GM21737 (cell line): Measurements from ENCODE around the gene MEGF6.

ENCODE experiments used
- ATAC-seq: cut with Tn5 transposase; IDR thresholded peaks from one replicate; pipeline ENCODE4 v1.9.1; 2021; ENCODE audit warnings: mild to moderate bottlenecking, moderate library complexity; ENCODE audit not compliant: unreplicated experiment

The MEGF6 gene

DNA sequence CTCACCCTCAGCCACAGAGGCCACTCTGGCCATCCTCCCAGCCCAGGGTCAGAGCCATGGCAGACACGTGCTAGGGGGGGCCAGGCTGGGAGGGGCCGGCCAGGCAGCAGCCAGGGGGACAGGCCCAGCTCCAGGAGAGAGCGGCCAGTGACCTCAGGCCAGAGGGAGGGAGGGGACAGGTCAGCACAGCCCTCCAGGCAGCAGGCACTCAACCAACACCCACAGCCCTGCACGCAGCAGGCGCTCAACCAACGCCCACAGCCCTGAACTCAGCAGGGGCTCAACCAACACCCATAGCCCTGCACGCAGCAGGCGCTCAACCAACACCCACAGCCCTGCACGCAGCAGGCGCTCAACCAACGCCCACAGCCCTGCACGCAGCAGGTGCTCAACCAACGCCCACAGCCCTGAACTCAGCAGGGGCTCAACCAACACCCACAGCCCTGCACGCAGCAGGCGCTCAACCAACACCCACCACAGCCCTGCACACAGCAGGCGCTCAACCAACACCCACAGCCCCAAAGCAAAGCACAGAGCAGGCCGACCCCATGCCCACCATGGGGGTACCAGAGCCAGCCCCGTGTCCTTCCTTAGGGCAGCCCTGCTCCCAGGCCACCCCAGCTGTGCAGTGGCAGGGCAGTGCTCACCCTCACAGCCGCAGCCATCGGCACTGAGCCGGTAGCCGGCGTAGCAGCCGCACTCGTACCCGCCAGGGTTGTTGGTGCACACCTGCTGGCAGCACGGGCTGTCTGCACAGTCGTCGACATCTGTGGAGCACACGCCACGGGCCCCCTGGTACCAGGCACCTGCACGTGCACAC is 101.0 kb downstream of the MEGF6 start:
- no peak for ATAC-seq

DNA sequence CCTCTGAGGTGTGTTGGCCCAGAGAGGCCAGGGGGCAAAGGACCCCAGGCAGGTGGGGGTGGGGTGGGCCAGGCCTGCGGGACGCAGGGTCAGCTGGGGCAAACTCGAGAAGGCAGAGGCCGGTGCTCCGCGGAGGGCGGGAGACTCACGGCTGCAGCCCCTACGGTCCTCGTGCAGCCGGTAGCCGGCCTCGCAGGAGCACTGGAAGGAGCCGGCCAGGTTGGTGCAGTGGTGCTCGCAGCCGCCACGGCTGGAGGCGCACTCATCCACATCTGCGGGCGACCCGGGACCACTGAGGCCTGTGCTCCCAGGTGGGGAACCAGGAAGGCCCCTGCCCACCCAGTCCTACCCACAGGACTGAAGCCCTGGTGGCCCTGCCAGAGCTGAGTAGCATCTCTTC is 101.6 kb downstream of the MEGF6 start:
- ATAC-seq: no peak

DNA sequence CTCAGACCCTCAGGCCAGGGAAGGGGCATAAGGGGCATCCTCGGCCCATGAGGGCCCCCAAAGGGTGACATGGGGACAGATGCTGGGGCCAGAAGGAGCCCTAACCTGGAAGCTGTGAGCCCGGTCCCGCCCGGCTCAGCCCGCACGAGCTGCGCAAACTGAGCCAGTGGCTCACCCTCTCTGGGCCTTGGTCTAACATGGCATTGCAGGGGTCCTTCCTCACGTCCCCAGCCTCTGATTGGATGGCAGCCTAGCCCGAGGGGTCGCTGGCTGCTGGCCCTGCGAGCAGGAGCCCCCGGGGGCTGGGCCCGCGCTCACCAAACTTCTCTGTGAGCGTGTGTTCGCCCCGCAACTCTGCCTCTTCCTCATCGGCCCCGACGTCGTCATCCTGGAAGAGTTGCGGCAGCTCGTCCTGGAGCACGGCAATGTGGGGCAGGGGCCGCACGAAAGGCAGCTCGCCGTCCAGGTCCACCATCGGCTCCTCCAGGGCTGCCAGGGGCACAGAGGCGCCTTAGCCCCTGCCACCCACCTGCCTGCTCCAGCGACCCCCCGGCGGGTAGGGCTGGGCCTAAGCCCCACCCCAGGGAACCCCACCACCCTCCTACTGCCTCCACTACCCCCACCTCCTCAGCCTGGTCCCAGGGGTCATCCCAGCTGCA is 102.4 kb downstream of the MEGF6 start:
- ATAC-seq: no peak

DNA sequence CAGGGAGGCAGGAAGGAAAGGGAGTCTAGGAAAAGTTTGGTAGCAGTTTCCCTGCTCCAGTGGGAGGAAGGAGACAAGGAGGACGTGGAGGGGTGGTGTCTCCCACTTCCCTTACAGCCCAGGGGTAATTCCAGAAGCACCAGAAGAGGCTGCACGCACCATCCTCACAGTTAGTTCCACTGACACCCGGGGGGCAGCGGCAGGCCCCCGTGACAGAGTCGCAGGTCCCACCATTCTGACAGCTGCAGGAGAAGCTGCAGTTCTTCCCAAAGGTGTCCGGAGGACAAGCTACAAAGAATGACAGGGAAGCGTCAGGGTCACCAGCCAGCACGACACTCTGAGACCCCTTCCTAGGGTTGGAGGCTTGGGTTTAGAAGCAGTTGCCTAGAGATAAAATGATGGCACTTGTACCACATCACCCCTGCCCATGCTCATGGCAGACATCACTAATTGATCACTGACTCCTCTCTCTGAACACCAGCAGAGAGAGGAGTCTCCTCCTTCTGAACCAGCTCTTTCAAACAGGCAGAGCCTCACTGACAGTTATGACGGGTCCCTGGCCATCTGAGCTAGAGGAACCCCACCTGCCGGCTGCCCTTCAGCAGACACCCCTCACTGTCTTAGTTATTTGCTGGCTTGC is 103.6 kb downstream of the MEGF6 start:
- no peak for ATAC-seq

DNA sequence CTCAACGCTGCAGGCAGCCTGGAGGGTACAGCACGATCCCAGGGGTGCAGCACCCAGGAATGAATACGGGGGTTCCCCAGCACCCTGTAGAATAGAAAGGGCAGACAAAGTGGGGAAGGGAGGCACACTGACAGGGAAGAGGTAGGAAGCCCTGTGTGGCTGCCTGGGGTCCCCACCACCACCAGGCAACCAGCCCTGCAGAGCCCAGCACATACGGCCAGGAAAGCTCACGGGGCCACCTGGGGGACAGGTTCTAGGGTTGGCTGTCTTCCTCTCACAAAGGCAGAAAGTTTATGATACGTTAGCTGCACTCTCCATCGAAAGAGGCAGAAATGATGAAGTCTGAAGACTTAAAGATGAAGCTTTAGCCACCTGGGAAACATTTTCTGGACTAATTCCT is 104.4 kb downstream of the MEGF6 start:
- no peak for ATAC-seq

DNA sequence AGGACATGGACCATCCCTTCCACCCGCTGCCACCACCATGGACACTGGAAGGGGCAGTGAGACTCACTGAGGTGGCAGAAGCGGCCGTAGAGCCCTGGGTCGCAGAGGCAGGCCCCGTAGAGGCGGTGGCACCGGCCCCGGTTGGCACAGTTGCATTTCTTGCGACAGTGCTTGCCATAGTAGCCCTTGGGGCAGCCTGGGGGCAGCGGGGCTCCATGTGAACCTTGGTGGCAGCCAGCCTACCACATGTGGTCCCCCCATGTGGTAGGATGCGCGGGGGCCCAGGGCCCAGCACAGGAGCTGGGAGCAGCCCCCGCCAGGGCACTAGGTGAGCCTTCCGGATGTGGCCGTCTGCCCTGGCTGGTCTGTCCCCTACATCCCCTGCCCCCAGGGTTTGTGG is 105.3 kb downstream of the MEGF6 start:
- no peak for ATAC-seq

DNA sequence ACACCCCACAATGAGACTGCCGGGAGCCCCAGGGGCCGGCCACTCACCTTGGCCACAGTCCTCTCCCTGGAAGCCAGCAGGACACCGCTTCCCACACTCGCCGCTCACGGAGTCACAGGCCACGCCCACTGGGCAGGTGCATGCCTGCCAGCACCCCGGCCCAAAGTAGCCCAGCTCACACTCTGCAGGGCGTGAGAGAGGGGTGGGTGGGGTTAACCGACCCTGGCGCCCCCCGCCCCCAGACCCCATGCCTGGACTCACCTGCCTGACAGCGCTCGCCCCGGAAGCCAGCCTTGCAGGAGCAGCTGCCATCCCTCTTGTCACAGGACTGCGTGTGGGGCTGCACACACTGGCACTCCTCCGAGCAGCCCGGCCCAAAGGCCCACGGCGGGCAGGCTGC is 106.1 kb downstream of the MEGF6 start:
- no peak for ATAC-seq

DNA sequence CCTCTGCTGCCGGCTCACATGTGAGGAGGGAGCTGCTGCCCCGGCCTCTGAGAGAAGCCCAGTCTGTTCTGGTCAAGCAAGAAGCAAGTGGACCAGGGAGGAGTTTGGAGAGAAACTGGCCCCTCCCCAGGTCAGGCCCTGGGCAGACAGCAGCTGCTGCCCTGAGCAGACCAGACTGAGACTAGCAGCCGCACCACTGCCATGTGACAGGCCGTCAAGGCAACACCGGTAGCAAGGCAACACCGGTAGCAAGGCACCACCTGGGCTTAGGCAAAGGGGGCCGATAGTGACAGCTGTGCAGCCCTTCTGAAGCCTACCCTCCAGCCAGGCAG is 106.5 kb downstream of the MEGF6 start:
- ATAC-seq: no peak

DNA sequence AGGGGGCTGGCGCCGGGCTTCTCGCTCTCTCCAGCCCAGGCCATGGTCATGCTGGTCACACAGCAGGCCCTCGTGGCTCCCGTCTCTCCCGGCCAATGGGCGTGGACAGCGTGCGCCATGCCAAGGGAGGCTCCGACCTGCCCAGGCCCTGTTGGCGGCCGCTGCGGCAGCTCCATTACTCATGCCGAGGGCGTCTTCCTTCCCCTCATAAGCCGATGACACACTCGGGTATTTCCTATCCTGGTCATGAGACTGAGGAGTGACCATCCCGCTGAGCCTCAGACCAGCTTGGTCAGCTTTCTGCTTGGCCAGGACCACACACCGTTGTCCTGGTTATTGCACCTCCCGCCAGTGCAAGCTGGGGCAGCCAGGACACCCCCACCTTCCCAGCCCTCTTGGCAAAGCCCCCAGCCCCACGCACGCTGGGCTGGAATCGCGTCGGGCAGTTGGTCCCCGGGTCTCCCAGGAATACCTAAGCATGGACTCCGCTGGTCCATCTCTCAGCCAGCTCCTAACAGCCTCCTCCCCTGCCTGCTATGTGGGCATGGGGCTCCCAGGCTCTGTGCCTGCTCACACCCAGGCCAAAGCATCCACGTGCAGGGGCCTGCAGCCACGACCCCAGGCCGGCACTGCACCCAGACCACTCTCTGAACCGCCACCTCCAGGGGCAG is 107.0 kb downstream of the MEGF6 start:
- ATAC-seq: no peak

DNA sequence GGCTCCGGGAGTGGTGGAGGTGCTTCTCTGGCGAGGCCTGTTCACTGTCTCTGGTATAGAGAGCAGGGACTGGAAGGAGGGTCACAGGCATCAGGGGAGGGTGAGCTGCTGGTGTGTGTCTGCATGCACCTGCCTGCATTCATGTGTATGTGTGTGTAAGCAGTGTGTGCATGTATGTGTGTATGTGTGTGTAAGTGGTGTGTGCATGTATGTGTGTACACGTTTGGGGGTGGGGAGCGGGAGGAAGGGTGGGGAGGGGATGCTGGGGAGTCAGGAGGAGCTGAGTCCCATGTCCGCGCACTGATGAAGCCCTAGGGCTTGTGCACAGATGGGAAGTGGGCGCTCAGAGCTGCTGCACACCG is 107.8 kb downstream of the MEGF6 start:
- no peak for ATAC-seq

DNA sequence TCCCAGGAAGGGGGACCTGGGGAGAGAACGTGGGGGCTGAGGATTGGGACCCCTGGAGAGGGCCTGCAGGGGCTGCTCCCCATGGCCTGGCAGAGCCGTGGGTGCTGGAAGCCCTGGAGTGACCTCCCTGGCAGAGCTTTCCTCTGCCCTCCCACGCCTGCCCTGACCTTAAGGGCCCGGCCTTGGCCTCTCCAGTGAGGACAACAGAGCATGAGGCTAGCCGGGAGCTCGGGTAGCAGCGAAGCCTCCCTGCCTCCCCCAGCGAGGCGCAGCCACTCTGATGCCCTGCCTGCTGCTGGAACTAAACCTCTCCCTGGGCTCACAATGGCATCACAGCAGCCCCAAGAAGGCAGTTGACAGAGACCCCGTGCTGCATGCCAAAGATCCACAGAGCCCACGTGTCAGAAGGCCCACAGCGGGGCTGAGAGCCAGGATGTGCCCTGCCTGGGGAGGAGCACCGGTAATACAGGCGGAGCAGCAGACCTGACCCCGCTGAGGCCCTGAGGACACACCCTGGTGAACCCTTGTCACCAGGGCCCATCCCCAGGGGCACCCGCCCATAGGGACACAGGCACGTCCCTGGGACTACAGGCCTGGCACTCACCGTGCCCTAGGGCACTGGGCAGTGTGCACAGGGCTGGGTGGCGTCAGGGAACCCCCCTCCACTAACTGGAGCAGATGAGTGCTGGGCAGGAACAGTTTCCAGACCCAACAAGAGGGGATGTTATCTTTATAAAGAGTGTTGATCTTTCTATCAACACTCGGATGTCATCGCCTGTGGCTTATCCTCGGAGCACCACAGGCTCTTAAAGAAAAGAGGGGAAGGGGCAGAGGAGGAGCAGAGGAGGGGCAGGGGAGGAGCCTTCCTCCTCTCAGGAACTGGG is 108.4 kb downstream of the MEGF6 start:
- ATAC-seq: no peak

DNA sequence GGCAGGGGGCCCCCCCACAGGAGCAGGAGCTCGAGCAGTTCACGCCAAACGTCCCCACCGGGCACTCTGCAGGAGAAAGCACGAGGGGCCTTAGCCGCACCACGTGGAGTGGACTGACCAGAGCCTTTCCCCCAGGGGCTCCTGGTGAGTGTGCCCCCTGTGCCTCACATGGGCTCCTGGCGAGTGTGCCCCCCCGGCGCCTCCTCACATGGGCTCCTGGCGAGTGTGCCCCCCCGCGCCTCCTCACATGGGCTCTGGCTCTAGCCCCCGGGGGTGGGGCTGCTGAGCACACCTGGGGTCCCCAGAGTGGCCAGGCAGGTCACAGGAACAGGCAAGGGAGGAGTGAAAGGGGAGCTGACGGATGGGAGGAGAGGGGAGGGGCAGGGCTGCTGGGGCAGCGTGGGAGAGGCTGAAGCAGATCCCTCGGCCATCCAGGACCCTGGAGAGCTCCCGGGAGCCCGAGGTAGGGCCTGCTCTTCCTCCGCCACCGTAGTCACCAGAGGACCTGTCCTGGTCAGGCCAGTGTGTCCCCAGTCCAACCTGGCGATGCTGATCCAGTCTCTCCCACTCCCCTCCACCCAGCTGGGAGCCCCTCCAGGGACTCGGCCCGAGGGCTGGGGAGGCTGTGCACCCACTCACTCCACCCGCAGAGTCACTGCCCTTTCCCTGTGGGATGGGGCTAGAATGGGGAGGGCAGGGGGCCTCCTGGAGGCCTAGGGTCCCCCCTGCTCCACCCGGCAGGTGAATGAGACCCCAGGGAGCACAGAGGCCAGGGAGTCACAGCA is 109.3 kb downstream of the MEGF6 start:
- ATAC-seq: no peak

DNA sequence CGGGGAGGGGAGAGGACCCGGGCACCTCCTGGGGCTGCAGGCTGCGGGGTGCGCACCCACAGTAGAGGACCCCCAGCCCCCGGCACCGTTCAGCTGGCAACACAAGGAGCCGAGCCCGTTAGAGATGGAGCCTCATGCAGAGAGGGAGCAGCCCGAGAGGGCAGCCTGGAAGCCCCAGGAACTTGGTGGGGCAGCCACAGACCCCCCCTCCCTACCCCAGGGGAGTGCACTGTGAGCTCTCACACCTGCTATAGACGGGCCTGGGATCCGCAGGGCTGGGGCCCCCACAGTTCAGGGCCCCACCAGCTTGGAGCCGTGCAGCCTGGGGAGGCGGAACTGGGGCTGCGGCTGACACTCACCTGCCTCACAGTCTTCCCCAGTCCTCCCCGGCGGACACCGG is 109.9 kb downstream of the MEGF6 start:
- no peak for ATAC-seq

DNA sequence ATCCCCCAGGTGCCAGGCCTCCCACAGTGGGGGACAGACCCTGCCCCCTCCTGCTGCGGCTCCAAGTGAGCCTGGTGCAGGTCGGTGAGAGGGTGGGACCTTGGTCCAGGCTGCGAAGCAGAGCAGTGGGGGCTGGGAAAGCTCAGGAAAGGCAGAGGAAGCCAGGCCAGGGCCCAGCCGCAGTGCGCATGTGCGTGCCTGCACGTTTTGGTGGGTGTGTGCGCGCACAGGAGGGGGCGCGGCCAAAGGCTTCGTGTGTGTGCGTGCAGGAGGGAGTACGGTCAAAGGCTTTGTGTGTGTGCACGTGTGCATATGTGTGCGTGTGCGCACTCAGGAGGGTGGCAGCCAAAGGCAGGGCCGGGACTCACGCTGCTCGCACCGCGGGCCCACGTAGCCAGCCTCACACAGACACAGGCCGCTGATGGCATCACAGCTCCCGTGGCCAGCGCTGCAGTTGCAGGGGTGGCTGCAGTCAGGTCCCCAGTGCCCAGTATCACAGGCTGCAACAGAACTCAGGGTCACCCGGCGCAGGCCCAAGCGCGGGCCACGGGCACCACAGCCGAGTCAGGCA is 111.0 kb downstream of the MEGF6 start:
- ATAC-seq: no peak

DNA sequence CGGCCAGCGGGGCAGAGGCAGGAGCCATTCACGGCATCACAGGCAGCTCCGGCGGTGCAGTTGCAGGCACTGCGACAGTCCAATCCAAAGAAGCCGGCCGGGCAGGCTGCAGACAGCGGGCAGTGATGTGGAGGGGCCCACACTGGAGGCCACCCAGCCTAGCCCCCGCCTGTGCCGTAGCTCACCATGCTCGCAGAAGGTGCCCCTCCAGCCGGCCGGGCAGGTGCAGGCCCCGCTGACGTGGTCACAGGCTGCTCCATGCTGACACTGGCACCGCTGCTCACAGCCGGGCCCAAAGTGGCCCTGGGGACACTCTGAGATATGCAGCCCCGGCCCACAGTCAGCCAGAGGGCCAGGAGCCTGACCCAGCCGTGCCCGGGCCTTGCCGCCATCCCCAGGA is 111.7 kb downstream of the MEGF6 start:
- no peak for ATAC-seq

DNA sequence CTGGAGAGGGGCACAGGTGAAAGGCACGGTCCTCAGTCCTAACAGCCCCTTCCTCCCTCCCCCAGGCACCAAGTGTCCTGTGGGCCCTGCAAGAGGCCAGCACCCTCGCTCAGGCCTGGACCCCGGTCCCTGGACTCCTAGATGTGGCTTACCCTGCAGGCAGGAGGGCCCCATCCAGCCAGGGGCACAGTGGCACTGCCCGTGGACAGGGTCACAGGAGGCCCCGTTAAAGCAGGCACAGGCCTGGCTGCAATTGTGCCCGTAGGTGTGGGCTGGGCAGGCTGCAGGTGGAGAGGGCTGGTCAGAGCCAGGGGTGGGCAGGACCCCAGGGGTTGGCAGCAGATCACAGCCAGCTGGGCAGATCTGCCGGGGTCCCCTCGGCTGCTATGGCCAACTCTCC is 112.3 kb downstream of the MEGF6 start:
- ATAC-seq: no peak

DNA sequence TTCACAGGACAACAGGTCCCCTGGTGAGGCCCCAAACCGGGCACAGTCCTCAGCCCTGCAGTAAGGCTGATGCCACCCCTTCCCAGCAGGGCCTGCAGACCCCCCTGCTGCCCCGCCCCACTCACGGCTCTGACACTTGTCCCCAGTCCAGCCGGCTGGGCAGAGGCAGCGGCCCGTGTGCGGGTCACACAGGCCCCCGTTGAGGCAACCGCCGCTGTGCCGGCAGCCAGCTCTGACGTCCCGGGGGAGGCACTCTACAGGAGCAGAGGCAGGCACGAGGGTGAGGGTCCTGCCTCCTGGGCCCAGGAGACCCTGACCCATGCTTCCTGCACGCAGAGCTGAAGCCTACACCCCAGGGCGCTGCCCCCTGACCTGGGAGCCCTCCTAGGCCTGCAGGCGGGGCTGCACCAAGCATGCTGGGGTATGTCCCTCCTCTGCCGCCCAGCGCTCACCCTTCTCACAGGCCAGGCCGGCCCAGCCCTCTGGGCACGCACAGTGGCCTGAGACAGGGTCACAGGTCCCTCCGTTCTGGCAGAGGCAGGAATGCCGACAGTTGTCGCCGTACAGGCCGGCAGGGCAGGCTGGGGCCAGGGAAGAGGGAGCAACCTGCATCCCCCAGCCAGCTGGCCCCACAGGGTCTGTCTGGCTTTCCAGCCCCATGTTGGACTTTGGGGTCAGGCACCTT is 112.9 kb downstream of the MEGF6 start:
- no peak for ATAC-seq

DNA sequence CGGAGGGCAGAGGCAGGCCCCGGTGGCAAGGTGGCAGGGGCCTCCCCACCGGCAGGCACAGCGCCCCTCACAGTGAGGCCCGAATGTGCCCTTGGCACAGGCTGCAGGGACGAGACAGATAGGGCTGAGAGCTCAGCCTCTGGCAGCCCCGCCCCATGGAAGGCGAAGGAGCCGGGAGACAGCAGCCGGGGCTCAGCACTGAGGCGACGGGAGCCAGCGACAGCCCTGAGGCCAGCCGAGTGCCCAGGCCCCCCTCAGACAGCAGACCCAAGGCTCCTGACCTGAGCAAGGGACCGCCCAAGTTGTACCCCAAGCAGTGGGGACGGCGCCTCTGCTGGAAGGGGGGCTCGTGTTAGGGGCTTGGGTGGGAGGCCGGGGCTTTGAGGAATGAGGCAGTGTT is 113.8 kb downstream of the MEGF6 start:
- ATAC-seq: no peak

DNA sequence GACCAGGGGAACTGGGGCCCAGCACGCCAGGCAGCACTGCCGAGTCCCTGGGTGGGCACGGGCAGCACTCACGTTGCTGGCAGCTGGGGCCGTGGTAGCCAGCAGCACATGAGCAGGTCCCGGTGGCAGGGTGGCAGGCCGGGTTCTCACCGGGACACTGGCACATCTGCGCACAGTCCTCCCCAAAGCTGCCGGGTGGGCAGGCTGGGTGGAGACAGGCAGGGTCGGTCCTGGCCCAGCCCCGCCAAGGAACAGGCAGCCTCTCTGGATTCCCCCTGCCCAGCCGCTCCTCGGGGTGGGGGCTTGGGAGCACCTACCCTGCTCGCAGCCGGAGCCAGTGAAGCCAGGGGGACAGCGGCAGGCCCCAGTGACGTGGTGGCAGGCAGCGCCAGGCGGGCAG is 114.4 kb downstream of the MEGF6 start:
- ATAC-seq: no peak
